ENCODE data around the gene NFKBIB.

GRCh38 chr19:38924388-38924787, 24.6 kb downstream of the NFKBIB start:
- no peak for TF ChIP-seq CTCF (IDR thresholded peaks at IDR 0.05; ENCODE audit: extremely low read depth in 1 of 2, insufficient read depth in 1 of 2, low read depth in 1 of 2, low read length in 2 of 2)
- no peak for TF ChIP-seq MAX (IDR thresholded peaks at IDR 0.05; ENCODE audit: insufficient read depth, insufficient read length)
- no peak for TF ChIP-seq POLR2A (IDR thresholded peaks at IDR 0.05; ENCODE audit: low read depth, low read length)
- TF ChIP-seq FOS (IDR thresholded peaks at IDR 0.05; ENCODE audit: borderline replicate concordance, insufficient read depth, low read length), result no peak
- no peak for TF ChIP-seq POLR2AphosphoS5 (IDR thresholded peaks at IDR 0.05; ENCODE audit: insufficient read depth, low read depth, low read length)
- TF ChIP-seq JUN (IDR thresholded peaks at IDR 0.05; ENCODE audit: borderline replicate concordance, insufficient read depth, insufficient read length, low read depth), result no peak
- no peak for TF ChIP-seq EZH2 (IDR thresholded peaks at IDR 0.05; ENCODE audit: borderline replicate concordance, low read depth, low read length, severe bottlenecking)
- TF ChIP-seq GATA2 (IDR thresholded peaks at IDR 0.05; ENCODE audit: insufficient read depth, insufficient read length, low read depth, low read length), result no peak
- TF ChIP-seq MYC (IDR thresholded peaks at IDR 0.05; ENCODE audit: low read depth, low read length), result no peak

Data from endothelial cell of umbilical vein (primary cell).